Heart left ventricle (tissue), 16 donors: ENCODE data around the gene SLC51A. TPM values are rescaled to one million over a fixed set of nuclear protein-coding genes. Genes with fewer than 3 reads are reported as not detected.

ENCODE experiments used
- ATAC-seq, 4 donors: fragments of 200-7000 bp; cut with Tn5 transposase; one replicate each; pipeline ENCODE4 v1.9.1; 2020 to 2022; ENCODE audit warnings: moderate library complexity in 4 of 4, mild to moderate bottlenecking in 3 of 4, moderate number of reproducible peaks in 1 of 4
- DNase-seq, 5 donors: peaks; one replicate each; pipeline ENCODE4 v3.0.0-alpha.2; 2020
- H3K27ac ChIP-seq, 12 donors: fragments of 200-600 bp; sonication (generic) in 4 of 12; one replicate each; pipeline versions ENCODE4 v1.5.0 to v1.8.0; 2016 to 2022; ENCODE audit warnings: mild to moderate bottlenecking in 2 of 12
- H3K27me3 ChIP-seq, 9 donors: fragments of 200-600 bp; sonication (generic) in 2 of 9; one replicate each; pipeline versions ENCODE4 v1.5.1 to v1.8.0; 2016 to 2022; ENCODE audit warnings: mild to moderate bottlenecking in 3 of 9
- H3K36me3 ChIP-seq, 9 donors: fragments of 200-600 bp; sonication (generic) in 2 of 9; one replicate each; pipeline versions ENCODE4 v1.5.0 to v1.8.0; 2018 to 2022; ENCODE audit warnings: mild to moderate bottlenecking in 2 of 9
- H3K4me1 ChIP-seq, 12 donors: fragments of 200-600 bp; sonication (generic) in 4 of 12; one replicate each; pipeline versions ENCODE4 v1.5.0 to v1.8.0; 2016 to 2022; ENCODE audit warnings: mild to moderate bottlenecking in 3 of 12
- H3K4me3 ChIP-seq, 12 donors: fragments of 200-600 bp; sonication (generic) in 4 of 12; one replicate each; pipeline versions ENCODE4 v1.5.0 to v1.8.0; 2017 to 2022; ENCODE audit warnings: mild to moderate bottlenecking in 9 of 12, moderate library complexity in 4 of 12
- H3K9me3 ChIP-seq, 12 donors: fragments of 200-600 bp; sonication (generic) in 4 of 12; one replicate each; pipeline versions ENCODE4 v1.5.0 to v1.8.0; 2016 to 2022; ENCODE audit warnings: mild to moderate bottlenecking in 1 of 12
- CTCF ChIP-seq, 12 donors: fragments of 200-600 bp; sonication (generic) in 4 of 12; IDR thresholded peaks; one replicate each; pipeline versions ENCODE4 v1.5.0 to v1.8.0; 2018 to 2022; ENCODE audit warnings: antibody characterized with exemption in 12 of 12, mild to moderate bottlenecking in 5 of 12
- POLR2A ChIP-seq, 2 donors: fragments of 450-650 bp; IDR thresholded peaks; one replicate each; pipeline ENCODE4 v1.6.1; 2017; ENCODE audit warnings: antibody characterized with exemption in 2 of 2, mild to moderate bottlenecking in 2 of 2, moderate library complexity in 2 of 2
- WGBS, 4 donors: extraction: QIAGEN DNeasy Blood & Tissue Kit in 2 of 4; methylation state at CpG; one replicate each; pipeline versions ENCODE4 v1.1.5 to v1.1.7; 2013 to 2018; 5-methylcytosine and 5-hydroxymethylcytosine counted together
- intact Hi-C, 10 donors: fragments of 100-400 bp; cut with DNase I; formaldehyde crosslinking; loops; one replicate each; pipeline versions ENCODE4 v1.11.1 to v1.14.2; 2022
- polyA plus RNA-seq, 2 donors: library from polyadenylated mRNA; stranded (reverse); fragments of 200-250 nt; gene quantifications; one replicate each; pipeline ENCODE4 v1.2.3, GENCODE V29; 2013
- total RNA-seq, 9 donors: library from RNA; depleted of rRNA in 2 of 9; stranded (reverse); fragments of >200 nt in 2 of 9; fragmentation: NEBNext Ultra II Directional in 3 of 9; extraction: Animal tissue kit (Norgen Biotek cat#: 25700) in 3 of 9; gene quantifications; one replicate each; pipeline versions ENCODE4 v1.1.0 to v1.2.4, GENCODE V29; 2016 to 2023
- donor health status: ischemic (EF 13 %, LVEDD 7.1; RV severe dilation, severe dysfunction).
- donor health status: healthy with polysubstance abuse.
- donor health status: DM: no; HTN: yes; CAD: no.
- donor health status: DM: no; HTN: no; CAD: no.
- donor health status: ischemic (EF 25% LVEDD 6.9; RV normal size, moderate dysfunction).
- donor health status: ischemic (EF 25% LVEDD 5.7; RV mildly dilated, moderate dysfunction).
- donor health status: healthy.
- donor health status: DM: yes; HTN: yes; CAD: no.
- donor health status: ischemic (EF 35%, LVEDD 5.7; RV mildly dilated, moderate dysfunction).
- donor health status: nonischemic (EF 11% LVEDD 7.7; RV severe dilation, severe dysfunction).
- donor health status: DM: yes; HTN: yes; CAD: no.
- donor health status: PGD.
- donor health status: ischemic (EF 29% LVEDD 5.4; RV normal size, mild dysfunction).
- donor health status: nonischemic (EF 23%, LVEDD 6.1; RV moderate dilation, normal function).

The SLC51A gene
- total and polyA plus RNA-seq, 11 donors: 0.18 to 1.9 (median 0.78) TPM; not detected in 7

DNA sequence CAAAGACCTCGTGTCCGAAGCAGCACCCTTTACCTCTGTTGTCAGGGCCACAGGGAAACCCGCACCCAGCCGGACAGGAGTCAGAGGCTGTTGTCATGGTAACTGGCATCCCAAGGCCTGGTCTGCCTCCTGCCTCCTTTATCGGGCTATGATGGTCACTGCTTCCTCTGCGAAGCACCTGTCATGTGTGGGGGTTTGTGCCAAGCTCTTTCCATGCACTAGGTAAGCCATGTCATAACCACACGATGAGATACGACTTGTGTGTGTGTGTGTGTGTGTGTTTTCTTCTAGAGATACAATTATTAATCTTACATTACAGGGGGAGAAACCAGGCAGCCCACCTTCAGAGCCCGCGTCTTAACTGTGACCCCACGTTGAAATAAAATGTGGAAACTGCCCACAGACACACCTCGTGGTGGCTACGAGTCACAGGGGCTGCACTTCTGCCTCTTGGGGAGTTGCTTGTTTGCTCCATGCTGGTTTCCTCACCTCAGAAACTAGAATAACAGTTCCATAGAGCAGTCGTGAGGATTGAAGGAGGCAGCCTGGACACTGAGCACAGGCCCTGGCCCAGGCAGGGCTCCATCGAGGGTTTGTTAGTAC is 23.1 kb upstream of the SLC51A start:
- H3K9me3 ChIP-seq: no peaks in the 10 kb centered on the region
- intact Hi-C loops: loop anchor here in 2 of 10 donors (5.0 to 10.0 kb wide), 2 partner anchors 168 to 171 kb away; no protein-coding TSS in a partner anchor
- ATAC-seq (no peak), DNase-seq (peak in 1 of 5 donors; percentile 51)
- no peaks in the 10 kb centered on the region for H3K36me3 ChIP-seq
- no peaks in the 10 kb centered on the region for H3K27me3 ChIP-seq
- peaks cover 0 to 37% (median 12%) of the 10 kb centered on the region in 12 donors for H3K4me1 ChIP-seq
- H3K4me3 ChIP-seq: no peak overlapping the region
- H3K27ac ChIP-seq: peak overlapping the region; percentile 5 to 93 (median 72)
- TF ChIP-seq POLR2A (IDR thresholded peaks at IDR 0.05): no peak
- no peak for TF ChIP-seq CTCF (IDR thresholded peaks at IDR 0.05)
- WGBS, 4 donors: 63 to 66% (median 65%) methylated on average over 14 to 15 of the region's 15 CpGs

- Histone ChIP-seq H3K4me1 (peaks cover 0 to 37% (median 12%) of the 10 kb centered on the region in 12 donors), H3K36me3 (no peaks in the 10 kb centered on the region), H3K27ac (peak overlapping the region; percentile 5 to 93 (median 72)), H3K4me3 (no peak overlapping the region), H3K27me3 (no peaks in the 10 kb centered on the region), H3K9me3 (no peaks in the 10 kb centered on the region)
- DNase-seq: peak; percentile 76 to 91 (median 83)
- TF ChIP-seq POLR2A (IDR thresholded peaks at IDR 0.05): no peak
- TF ChIP-seq CTCF (IDR thresholded peaks at IDR 0.05): no peak
- intact Hi-C loops: loop anchor here in 4 of 10 donors (2.0 to 10.0 kb wide), 4 partner anchors 113 to 172 kb away; no protein-coding TSS in a partner anchor
- WGBS, 4 donors: 36 to 65% (median 43%) methylated on average over 10 to 13 of the region's 13 CpGs
- ATAC-seq: peak; percentile 85 to 92 (median 91)
Measured at GRCh38 chr3:196193736-196194541, 22.4 kb upstream of the SLC51A start.

DNA sequence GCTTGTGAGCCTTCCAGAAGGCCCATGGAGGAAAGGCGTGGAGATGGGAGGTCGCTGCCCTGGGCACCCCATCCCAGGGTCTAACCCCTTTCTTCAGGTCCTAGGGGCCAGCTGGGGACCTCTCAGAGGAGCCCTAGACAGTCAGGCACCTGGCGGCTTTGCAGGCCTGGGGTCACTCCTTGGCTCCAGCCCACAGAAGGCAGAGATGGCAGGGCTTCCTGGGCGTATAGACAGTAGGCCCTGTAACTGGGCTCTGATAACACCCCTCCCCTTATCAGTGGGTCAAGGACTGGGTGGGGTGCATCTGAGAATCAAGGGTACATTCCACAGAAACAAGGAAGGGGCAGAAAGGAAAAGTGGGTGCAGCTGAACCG is 21.8 kb upstream of the SLC51A start:
- Histone ChIP-seq H3K27ac (peak overlapping the region in 9 of 12 donors; percentile 54 to 93 (median 80)), H3K4me1 (peaks cover 0 to 37% (median 12%) of the 10 kb centered on the region in 12 donors), H3K4me3 (no peak overlapping the region), H3K27me3 (no peaks in the 10 kb centered on the region), H3K9me3 (no peaks in the 10 kb centered on the region), H3K36me3 (no peaks in the 10 kb centered on the region)
- DNase-seq: no peak
- TF ChIP-seq POLR2A (IDR thresholded peaks at IDR 0.05) (no peak), CTCF (IDR thresholded peaks at IDR 0.05) (no peak)
- no peak for ATAC-seq
- 79 to 85% (median 81%) methylated on average over 5 of the region's 5 CpGs for WGBS, 4 donors
- intact Hi-C loops: loop anchor here in 4 of 10 donors (2.0 to 10.0 kb wide), 4 partner anchors 114 to 172 kb away; no protein-coding TSS in a partner anchor
